GM21786 (cell line): ENCODE measurements around the gene MEGF8.

Experiments
- ATAC-seq: cut with Tn5 transposase; IDR thresholded peaks from one replicate; pipeline ENCODE4 v1.9.1; 2021; ENCODE audit not compliant: unreplicated experiment

The MEGF8 gene

DNA sequence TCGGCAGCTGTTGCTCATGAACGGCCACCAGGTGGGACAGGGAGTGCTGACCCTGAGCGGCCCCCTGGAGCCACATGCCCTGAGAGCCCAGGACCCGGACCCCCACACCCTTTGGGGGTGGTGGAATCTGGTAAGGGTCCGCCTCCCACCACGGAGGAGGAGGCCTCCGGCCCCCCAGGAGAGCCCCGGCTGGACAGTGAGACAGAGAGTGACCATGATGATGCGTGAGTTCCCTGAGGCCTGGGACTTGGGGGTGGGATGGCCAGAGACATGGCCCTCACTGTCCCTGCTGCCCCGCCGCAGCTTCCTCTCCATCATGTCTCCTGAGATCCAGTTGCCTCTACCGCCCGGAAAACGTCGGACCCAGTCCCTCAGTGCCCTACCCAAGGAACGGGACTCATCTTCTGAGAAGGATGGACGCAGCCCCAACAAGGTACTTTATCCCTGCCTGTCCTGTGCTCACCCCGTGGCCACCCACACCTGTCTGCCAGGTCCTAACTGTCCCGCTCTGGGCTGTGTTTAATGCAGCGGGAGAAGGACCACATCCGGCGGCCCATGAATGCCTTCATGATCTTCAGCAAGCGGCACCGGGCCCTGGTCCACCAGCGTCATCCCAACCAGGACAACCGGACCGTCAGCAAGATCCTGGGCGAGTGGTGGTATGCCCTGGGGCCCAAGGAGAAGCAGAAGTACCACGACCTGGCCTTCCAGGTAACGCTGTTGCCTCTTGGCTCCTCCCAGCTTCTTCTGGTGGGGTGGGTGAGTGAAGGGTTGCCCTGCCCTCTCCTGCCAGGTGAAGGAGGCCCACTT is 38.2 kb upstream of the MEGF8 start:
- ATAC-seq, result no peak

DNA sequence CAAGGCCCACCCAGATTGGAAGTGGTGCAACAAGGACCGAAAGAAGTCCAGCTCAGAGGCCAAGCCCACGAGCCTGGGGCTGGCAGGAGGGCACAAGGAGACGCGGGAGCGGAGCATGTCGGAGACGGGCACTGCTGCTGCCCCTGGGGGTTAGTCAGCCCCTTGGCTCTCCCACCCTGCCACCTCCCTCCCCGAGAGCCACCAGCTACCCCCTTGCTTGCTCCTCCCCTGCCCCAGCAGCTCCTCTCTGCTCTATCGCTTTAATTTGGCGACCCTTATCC is 37.7 kb upstream of the MEGF8 start:
- ATAC-seq, result no peak

DNA sequence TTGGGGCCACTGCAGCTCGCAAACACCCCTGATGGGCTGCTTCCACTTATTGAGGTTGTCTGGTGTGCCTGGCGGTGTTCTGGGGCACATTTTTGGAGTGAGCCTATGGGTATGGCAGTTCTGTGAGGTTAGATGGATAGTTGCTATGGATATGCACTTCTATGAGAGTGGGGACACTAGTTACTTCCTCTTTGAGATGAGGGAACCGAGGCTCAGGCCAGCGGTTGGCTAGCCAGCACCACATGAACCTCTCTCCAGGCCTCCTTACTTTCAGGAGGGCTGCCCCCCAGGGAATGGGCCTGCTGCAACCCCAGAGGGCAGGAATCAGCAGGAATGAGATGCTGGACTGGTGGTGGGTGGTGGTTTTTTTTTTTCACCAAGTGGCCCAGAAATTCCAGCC is 37.0 kb upstream of the MEGF8 start:
- ATAC-seq, result no peak

- ATAC-seq, result no peak
Measured at GRCh38 chr19:42288881-42289555, 36.4 kb upstream of the MEGF8 start.

GRCh38 chr19:42289556-42290041 is 35.8 kb upstream of the MEGF8 start:
- no peak for ATAC-seq

- ATAC-seq, result no peak
Measured at GRCh38 chr19:42290136-42290522, 35.3 kb upstream of the MEGF8 start.

DNA sequence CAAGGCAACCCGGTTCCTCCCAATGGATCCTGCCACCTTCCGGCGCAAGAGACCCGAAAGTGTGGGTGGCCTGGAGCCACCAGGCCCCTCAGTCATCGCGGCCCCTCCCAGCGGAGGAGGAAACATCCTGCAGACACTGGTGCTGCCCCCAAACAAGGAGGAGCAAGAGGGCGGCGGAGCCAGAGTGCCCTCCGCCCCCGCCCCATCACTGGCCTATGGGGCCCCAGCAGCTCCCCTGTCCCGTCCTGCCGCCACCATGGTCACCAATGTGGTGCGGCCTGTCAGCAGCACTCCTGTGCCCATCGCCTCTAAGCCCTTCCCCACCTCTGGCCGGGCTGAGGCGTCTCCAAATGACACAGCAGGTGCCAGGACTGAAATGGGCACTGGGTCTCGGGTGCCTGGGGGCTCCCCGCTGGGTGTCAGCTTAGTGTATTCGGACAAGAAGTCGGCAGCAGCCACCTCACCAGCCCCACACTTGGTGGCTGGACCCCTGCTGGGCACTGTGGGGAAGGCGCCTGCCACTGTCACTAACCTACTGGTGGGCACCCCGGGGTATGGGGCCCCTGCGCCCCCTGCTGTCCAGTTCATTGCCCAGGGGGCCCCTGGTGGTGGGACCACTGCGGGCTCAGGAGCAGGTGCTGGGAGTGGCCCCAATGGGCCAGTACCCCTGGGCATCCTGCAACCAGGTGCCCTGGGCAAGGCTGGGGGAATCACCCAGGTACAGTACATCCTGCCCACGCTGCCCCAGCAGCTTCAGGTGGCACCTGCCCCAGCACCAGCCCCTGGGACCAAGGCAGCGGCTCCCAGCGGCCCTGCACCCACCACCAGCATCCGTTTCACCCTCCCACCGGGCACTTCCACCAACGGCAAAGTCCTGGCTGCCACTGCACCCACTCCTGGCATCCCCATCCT is 34.7 kb upstream of the MEGF8 start:
- no peak for ATAC-seq

- ATAC-seq, result no peak
Measured at GRCh38 chr19:42291435-42291810, 34.0 kb upstream of the MEGF8 start.

DNA sequence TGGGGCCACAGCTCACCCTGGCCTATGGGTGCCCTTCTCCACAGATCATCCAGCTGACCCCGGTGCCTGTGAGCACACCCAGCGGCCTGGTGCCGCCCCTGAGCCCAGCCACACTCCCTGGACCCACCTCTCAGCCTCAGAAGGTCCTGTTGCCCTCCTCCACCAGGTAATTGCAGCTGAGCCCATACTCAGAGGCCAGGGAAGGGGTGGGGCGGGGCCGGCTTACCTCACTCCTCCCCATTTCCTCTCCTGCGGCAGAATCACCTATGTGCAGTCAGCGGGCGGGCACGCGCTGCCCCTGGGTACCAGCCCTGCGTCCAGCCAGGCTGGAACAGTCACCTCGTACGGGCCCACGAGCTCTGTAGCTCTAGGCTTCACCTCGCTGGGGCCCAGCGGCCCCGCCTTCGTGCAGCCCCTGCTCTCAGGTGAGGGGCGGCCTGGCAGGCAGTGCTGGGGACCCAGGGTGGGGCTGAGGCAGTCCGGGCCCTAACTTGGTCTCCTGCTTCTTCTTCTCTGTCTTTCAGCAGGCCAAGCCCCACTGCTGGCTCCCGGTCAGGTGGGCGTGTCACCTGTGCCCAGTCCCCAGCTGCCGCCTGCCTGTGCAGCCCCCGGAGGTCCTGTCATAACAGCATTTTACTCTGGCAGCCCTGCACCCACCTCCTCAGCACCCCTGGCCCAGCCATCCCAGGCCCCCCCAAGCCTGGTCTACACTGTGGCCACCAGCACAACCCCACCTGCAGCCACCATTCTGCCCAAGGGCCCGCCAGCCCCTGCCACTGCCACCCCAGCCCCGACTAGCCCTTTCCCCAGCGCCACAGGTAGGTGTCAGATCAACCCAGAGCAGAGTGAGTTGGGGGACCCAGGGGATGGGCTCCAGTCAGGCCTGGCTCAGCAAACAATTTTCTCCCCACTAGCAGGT is 33.1 kb upstream of the MEGF8 start:
- no peak for ATAC-seq

GRCh38 chr19:42292963-42293362 is 32.5 kb upstream of the MEGF8 start:
- ATAC-seq, result no peak

DNA sequence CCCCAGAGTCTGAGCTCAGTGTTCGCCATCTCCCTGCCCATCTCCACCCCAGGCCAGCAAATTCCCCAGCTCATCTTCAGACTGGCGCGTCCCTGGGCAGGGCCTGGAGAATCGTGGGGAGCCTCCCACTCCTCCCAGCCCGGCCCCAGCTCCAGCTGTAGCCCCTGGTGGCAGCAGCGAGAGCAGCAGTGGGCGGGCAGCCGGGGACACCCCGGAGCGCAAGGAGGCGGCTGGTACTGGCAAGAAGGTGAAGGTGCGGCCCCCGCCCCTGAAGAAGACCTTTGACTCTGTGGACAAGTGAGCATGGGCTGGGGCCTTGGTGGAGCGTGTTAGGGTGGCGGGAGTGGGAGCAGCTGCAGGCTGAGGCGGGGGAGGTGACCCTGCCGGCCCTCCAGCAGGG is 31.9 kb upstream of the MEGF8 start:
- ATAC-seq, result no peak

GRCh38 chr19:42293948-42294347 is 31.5 kb upstream of the MEGF8 start:
- no peak for ATAC-seq

GRCh38 chr19:42294471-42295137 is 30.8 kb upstream of the MEGF8 start:
- no peak for ATAC-seq

- ATAC-seq, result no peak
Measured at GRCh38 chr19:42295342-42295741, 30.1 kb upstream of the MEGF8 start.

DNA sequence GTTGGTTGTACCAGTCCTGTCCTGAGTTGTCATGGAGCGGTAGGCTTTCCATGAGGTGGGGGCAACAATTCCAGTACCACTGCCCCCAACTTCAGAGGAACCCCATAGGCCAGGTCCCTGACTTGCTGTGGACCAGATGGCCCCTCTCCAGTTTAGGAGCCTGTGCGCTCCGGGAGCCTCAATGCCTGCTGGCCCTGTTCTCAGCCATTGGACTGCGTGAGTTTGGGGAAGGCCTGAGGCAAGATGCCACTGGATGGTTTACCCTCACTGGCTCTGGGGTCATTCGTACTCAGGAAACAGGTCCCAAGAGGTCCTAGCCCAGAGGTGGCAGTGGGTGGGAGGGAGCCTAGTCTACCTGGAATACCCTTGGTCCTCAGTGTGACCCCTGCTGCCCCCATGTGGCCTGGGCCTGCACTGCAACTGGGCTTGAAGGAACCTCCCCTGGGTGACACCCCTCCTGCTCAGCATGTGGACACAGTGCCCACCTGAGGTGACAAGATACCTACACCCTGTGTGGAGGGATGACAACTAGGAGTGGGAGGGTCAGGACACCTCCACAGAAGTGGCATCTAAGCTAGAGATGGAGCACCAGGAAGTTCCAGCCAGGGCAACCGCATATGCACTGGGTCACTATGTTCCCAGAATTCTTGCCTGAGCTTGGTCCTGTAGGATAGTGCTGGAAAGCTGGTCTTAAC is 29.5 kb upstream of the MEGF8 start:
- no peak for ATAC-seq

GRCh38 chr19:42297039-42297438 is 28.4 kb upstream of the MEGF8 start:
- ATAC-seq, result no peak

DNA sequence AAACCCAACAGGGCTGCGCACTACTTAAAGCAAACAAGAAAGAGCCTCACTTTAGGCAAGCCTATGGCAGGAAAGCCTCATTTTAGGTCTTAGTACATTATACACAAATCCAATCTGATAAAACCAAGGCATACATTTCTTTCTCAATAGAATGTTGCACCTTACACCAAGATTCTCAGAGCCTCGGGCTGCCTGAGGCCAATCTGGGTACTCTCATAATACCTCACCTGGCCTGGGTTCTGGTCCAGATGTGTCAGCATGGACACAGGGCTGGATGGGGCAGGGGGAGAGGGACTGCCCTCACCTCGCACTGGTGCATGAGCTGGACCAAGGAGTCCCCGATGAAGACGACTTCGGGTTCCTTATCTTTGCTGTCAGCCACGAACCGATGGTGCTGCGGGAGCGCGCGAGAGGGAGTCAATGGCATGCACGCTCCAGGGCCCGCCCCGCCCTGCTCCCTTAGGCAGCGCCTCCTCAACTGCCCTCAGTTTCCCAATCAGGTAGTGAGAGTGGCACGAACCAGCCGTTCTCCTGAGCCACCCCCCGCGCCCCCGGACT is 23.7 kb upstream of the MEGF8 start, which contains the start of gene PRR19:
Gene PRR19 (plus strand): TSS at position 487 of the 558 bp plus-strand sequence. CDS start 7,453 bp downstream, outside the sequence.
- no peak for ATAC-seq

GRCh38 chr19:42303101-42303464 is 22.4 kb upstream of the MEGF8 start:
- no peak for ATAC-seq

- ATAC-seq, result no peak
Measured at GRCh38 chr19:42303876-42304275, 21.6 kb upstream of the MEGF8 start.
